Measurements from ENCODE around the gene ETFBKMT.
"Not testable (repeated sequence)": the region's sequence is repeated elsewhere in the genome, so short reads cannot be mapped to it uniquely, and the experiment has no call there.

Gene ETFBKMT

GRCh38 chr12:31708118-31708517, 48.6 kb downstream of the ETFBKMT start:
- H3K4me3 ChIP-seq (ENCODE audit: low read length); H3K4me1 ChIP-seq (ENCODE audit: control insufficient read depth, low read depth, low read length); H3K36me3 ChIP-seq (ENCODE audit: control insufficient read depth, low read depth, low read length); H3K27ac ChIP-seq (ENCODE audit: low read length); H3K9me3 ChIP-seq (ENCODE audit: control insufficient read depth, low read depth, low read length); H3K27me3 ChIP-seq (ENCODE audit: control insufficient read depth, insufficient read depth, low read length); H3K9ac ChIP-seq (ENCODE audit: low read length): not testable (repeated sequence)

- Histone ChIP-seq H3K36me3 (ENCODE audit: control insufficient read depth, low read depth, low read length) (no peaks in the 10 kb centered on the region), H3K4me3 (ENCODE audit: low read length) (no peak overlapping the region), H3K9ac (ENCODE audit: low read length) (no peak overlapping the region), H3K27me3 (ENCODE audit: control insufficient read depth, insufficient read depth, low read length) (no peaks in the 10 kb centered on the region), H3K27ac (ENCODE audit: low read length) (no peak overlapping the region), H3K4me1 (ENCODE audit: control insufficient read depth, low read depth, low read length) (no peaks in the 10 kb centered on the region), H3K9me3 (ENCODE audit: control insufficient read depth, low read depth, low read length) (no peaks in the 10 kb centered on the region)
Observed at GRCh38 chr12:31710021-31710818, 50.7 kb downstream of the ETFBKMT start.

DNA sequence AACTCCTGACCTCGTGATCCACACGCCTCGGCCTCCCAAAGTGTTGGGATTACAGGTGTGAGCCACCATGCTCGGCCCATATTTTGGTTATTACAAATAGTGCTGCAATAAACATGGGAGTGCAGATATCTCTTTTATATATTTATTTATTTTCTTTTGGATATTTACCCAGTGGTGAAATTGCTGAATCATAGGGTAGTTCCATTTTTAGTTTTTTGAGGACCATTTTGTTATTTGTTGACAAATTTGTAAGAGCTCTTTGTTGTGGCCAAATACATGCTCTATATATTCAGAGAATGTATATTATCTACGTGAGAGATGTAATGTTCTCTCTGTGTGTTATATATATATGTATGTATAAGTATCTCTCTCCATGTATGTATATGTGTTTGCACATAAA, 53.4 kb downstream of the ETFBKMT start:
- Histone ChIP-seq H3K9me3 (ENCODE audit: control insufficient read depth, low read depth, low read length) (no peaks in the 10 kb centered on the region), H3K4me3 (ENCODE audit: low read length) (no peak overlapping the region), H3K4me1 (ENCODE audit: control insufficient read depth, low read depth, low read length) (no peaks in the 10 kb centered on the region), H3K27ac (ENCODE audit: low read length) (no peak overlapping the region), H3K36me3 (ENCODE audit: control insufficient read depth, low read depth, low read length) (no peaks in the 10 kb centered on the region), H3K27me3 (ENCODE audit: control insufficient read depth, insufficient read depth, low read length) (no peaks in the 10 kb centered on the region), H3K9ac (ENCODE audit: low read length) (no peak overlapping the region)

- Histone ChIP-seq H3K36me3 (ENCODE audit: control insufficient read depth, low read depth, low read length) (no peaks in the 10 kb centered on the region), H3K27ac (ENCODE audit: low read length) (no peak overlapping the region), H3K9ac (ENCODE audit: low read length) (no peak overlapping the region), H3K4me1 (ENCODE audit: control insufficient read depth, low read depth, low read length) (peaks cover 4% of the 10 kb centered on the region), H3K27me3 (ENCODE audit: control insufficient read depth, insufficient read depth, low read length) (no peaks in the 10 kb centered on the region), H3K4me3 (ENCODE audit: low read length) (no peak overlapping the region), H3K9me3 (ENCODE audit: control insufficient read depth, low read depth, low read length) (no peaks in the 10 kb centered on the region)
Observed at GRCh38 chr12:31714406-31715271, 55.2 kb downstream of the ETFBKMT start.

GRCh38 chr12:31715283-31715825, 55.9 kb downstream of the ETFBKMT start:
- H3K27ac ChIP-seq (ENCODE audit: low read length): no peak overlapping the region
- H3K27me3 ChIP-seq (ENCODE audit: control insufficient read depth, insufficient read depth, low read length): no peaks in the 10 kb centered on the region
- peaks cover 4% of the 10 kb centered on the region for H3K4me1 ChIP-seq (ENCODE audit: control insufficient read depth, low read depth, low read length)
- H3K4me3 ChIP-seq (ENCODE audit: low read length): no peak overlapping the region
- H3K9me3 ChIP-seq (ENCODE audit: control insufficient read depth, low read depth, low read length): no peaks in the 10 kb centered on the region
- no peak overlapping the region for H3K9ac ChIP-seq (ENCODE audit: low read length)
- H3K36me3 ChIP-seq (ENCODE audit: control insufficient read depth, low read depth, low read length): no peaks in the 10 kb centered on the region

- H3K4me3 ChIP-seq (ENCODE audit: low read length); H3K9ac ChIP-seq (ENCODE audit: low read length); H3K9me3 ChIP-seq (ENCODE audit: control insufficient read depth, low read depth, low read length): not testable (repeated sequence)
Observed at GRCh38 chr12:31716998-31717397, 57.5 kb downstream of the ETFBKMT start.

DNA sequence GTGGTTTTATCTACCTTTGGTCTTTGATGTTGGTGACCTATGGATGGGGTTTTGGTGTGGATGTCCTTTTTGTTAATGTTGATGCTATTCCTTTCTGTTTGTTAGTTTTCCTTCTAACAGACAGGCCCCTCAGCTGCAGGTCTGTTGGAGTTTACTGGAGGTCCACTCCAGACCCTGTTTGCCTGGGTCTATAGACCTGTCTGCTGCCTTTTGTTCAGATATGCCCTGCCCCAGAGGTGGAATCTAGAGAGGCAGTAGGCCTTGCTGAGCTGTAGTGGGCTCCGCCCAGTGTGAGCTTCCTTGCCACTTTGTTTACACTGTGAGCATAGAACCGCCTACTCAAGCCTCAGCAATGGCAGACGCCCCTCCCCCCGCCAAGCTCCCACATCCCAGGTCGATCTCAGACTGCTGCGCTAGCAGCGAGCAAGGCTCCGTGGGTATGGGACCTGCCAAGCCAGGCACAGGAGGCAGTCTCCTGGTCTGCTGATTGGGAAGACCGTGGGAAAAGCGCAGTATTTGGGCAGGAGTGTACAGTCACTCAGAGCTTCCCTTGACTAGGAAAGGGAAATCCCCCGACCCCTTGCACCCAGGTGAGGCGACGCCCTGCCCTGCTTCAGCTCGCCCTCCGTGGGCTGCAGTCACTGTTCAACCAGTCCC, 59.2 kb downstream of the ETFBKMT start:
- not testable (repeated sequence) for H3K4me1 ChIP-seq (ENCODE audit: control insufficient read depth, low read depth, low read length); H3K36me3 ChIP-seq (ENCODE audit: control insufficient read depth, low read depth, low read length); H3K27me3 ChIP-seq (ENCODE audit: control insufficient read depth, insufficient read depth, low read length); H3K9me3 ChIP-seq (ENCODE audit: control insufficient read depth, low read depth, low read length); H3K27ac ChIP-seq (ENCODE audit: low read length); H3K9ac ChIP-seq (ENCODE audit: low read length)
- H3K4me3 ChIP-seq (ENCODE audit: low read length): peak overlapping the region; percentile 6

More at GRCh38 chr12:31716998-31717397, 57.5 kb downstream of the ETFBKMT start:
- not testable (repeated sequence) for H3K27ac ChIP-seq (ENCODE audit: low read length); H3K27me3 ChIP-seq (ENCODE audit: control insufficient read depth, insufficient read depth, low read length); H3K36me3 ChIP-seq (ENCODE audit: control insufficient read depth, low read depth, low read length); H3K4me1 ChIP-seq (ENCODE audit: control insufficient read depth, low read depth, low read length)

GRCh38 chr12:31722580-31722979, 63.1 kb downstream of the ETFBKMT start:
- Histone ChIP-seq H3K4me3 (ENCODE audit: low read length) (no peak overlapping the region), H3K27me3 (ENCODE audit: control insufficient read depth, insufficient read depth, low read length) (no peaks in the 10 kb centered on the region), H3K27ac (ENCODE audit: low read length) (no peak overlapping the region), H3K9me3 (ENCODE audit: control insufficient read depth, low read depth, low read length) (no peaks in the 10 kb centered on the region), H3K9ac (ENCODE audit: low read length) (no peak overlapping the region), H3K4me1 (ENCODE audit: control insufficient read depth, low read depth, low read length) (peaks cover 11% of the 10 kb centered on the region), H3K36me3 (ENCODE audit: control insufficient read depth, low read depth, low read length) (no peaks in the 10 kb centered on the region)
